ENCODE measurements around the gene ANAPC5.

DNA sequence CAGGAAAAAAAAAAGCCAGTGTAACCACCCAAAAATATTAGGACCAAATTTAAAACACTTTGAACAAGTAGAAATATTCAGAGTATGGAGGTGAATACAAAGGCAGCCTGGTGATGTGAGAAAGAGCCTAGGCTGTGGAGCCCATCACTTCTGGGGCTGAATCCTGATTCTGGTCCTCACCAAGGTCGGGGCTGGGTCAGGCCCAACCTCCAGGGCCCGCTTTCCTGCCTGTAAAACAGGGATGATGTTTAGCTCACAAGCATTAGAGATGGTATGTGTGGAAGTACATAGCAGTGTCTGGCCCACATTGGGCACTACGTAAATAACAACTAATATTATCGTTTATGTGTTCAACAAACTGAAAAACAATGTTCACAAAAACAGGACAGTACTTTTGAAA is 47.9 kb downstream of the ANAPC5 start:
- TF ChIP-seq, protein P1, sequence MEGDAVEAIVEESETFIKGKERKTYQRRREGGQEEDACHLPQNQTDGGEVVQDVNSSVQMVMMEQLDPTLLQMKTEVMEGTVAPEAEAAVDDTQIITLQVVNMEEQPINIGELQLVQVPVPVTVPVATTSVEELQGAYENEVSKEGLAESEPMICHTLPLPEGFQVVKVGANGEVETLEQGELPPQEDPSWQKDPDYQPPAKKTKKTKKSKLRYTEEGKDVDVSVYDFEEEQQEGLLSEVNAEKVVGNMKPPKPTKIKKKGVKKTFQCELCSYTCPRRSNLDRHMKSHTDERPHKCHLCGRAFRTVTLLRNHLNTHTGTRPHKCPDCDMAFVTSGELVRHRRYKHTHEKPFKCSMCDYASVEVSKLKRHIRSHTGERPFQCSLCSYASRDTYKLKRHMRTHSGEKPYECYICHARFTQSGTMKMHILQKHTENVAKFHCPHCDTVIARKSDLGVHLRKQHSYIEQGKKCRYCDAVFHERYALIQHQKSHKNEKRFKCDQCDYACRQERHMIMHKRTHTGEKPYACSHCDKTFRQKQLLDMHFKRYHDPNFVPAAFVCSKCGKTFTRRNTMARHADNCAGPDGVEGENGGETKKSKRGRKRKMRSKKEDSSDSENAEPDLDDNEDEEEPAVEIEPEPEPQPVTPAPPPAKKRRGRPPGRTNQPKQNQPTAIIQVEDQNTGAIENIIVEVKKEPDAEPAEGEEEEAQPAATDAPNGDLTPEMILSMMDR (IDR thresholded peaks at IDR 0.05) = no peak
- TF ChIP-seq POLR2A (IDR thresholded peaks at IDR 0.05; ENCODE audit: low read depth) (no peak), POLR2AphosphoS5 (IDR thresholded peaks at IDR 0.05) (no peak), EP300 (IDR thresholded peaks at IDR 0.05) (no peak)

Data from esophagus muscularis mucosa (tissue), 4 donors.